GM21717 (cell line): Measurements from ENCODE around the gene RPS6KA2.
"Not testable (repeated sequence)": the region's sequence is repeated elsewhere in the genome, so short reads cannot be mapped to it uniquely, and the experiment has no call there.

Experiments used
- ATAC-seq: cut with Tn5 transposase; IDR thresholded peaks from one replicate; pipeline ENCODE4 v1.9.1; 2021; ENCODE audit warnings: mild to moderate bottlenecking, moderate library complexity; ENCODE audit not compliant: unreplicated experiment

Gene RPS6KA2

GRCh38 chr6:166538297-166539010 lies 88.6 kb downstream of the RPS6KA2 start:
- no peak for ATAC-seq

DNA sequence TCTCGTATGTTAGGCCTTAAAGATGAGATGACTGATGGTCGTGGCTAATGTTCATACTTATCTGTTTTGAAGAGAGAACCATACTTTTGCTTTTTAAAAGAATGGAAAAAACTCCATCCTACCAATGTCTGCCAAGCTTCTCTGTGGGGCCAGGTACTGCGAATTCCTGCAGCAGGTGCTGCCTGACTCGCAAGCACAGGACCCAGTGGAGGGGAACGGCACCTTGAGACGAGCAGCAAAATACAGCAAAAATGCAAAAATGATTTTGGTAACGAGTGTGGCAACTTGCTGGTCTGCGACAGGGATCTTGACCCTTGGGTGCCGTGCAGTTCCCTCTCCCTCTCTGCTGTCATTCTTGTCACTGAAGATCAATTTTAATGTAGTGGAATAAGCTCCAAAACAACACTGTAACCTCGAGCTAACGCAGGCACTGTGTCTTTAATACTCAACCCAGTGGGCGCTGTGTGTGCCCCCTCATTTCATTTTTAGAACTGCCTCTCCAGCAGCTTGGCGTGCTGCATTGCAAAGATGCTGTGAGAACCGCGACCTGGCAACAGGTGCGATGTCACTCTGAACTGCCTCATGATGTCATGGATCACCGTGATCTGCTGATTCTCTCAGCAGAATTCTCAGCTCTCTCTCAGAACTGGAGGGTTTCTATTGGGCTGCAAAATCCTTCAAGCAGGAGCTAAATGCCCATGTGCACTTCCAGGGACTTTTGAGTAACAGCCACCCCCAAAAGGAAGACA lies 92.2 kb downstream of the RPS6KA2 start:
- no peak for ATAC-seq

DNA sequence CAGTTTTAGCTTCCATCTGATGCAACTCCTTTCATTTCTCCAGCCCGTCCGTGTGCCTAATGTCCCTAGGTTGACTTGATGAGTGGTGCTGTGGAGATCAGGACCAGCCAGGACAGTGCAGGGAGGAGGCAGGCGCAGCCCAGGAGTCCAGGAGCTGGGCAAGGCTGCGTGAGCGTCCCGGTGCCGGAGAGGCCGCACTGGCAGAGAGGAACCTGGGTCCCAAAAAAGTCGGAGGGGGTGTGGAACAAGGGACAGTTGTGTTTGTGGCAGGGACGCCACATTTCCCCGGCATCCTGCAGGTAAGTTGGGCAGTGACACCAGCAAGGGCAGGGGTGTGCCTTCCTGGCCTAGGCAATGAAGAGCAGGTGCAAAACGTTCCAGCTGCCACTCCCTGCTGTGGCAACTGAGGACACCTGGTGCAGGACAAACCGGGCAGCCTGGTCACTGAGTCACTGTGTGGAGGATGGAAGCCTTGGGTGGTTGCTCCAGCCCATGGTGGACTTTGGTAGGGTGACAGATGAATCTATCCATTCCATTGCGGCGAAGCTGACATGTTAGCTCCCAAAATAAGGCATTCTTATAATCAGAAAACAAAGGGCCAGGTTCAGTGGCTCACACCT lies 93.7 kb downstream of the RPS6KA2 start:
- no peak for ATAC-seq

DNA sequence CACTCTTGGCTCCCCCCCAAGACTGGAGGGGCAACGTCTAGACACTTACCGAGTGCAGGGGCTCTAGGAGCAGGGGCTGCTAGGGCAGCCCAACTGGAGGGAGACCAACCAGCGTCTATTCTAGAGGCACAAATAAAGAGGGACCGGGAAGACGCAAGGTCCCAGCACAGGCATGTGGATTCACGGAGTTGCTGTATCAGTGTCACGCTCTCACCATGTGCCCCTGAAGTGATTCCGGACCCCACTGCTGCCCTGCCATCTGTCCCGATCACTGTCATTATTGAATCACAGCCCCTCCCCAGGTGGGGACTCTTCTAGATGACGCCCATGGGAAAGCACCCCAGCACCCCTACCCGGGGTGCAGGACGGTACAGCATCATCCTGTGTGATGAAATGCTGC lies 94.7 kb downstream of the RPS6KA2 start:
- no peak for ATAC-seq

GRCh38 chr6:166530211-166531095 lies 96.6 kb downstream of the RPS6KA2 start:
- ATAC-seq: no peak

DNA sequence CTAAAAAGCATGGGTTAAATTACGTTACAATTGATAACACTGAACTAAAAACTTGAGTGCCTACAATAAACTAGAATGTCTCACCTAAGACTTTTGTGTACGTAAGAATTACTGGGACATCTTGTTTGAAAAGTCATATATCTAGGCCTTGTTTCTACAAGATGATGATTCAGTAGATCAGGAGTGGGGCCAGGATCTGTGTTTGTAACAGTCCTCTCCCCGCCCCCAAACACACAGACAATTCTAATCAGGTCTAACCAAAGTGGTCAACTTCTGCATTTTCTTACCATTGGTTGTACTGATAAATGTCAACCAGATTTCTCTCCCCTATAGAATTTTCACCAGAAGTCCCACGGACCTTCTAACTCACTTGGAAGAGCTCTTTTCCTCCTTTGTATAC lies 97.5 kb downstream of the RPS6KA2 start:
- ATAC-seq: no peak

GRCh38 chr6:166529058-166529457 lies 98.0 kb downstream of the RPS6KA2 start:
- ATAC-seq: not testable (repeated sequence)

GRCh38 chr6:166527849-166528248 lies 99.2 kb downstream of the RPS6KA2 start:
- ATAC-seq: no peak

DNA sequence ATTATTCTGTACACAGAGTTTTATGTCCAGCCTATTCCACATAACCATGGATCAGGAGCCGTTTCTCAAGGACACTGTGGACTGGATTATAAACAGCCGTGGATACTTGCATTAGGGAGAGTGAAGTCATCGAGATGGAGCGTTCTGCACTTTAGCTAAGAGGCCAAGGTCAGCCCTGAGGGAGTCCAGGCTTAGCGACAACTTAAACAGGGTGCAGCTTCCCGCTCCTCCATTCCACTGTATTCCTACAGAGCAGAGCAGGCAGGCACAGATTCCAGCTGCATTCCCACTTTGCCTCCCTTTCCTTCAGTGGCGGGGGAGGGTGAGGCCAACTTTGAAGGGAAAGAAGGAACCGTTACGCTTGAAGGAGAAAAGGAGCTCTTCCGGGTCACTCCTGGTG lies 100.1 kb downstream of the RPS6KA2 start:
- no peak for ATAC-seq

DNA sequence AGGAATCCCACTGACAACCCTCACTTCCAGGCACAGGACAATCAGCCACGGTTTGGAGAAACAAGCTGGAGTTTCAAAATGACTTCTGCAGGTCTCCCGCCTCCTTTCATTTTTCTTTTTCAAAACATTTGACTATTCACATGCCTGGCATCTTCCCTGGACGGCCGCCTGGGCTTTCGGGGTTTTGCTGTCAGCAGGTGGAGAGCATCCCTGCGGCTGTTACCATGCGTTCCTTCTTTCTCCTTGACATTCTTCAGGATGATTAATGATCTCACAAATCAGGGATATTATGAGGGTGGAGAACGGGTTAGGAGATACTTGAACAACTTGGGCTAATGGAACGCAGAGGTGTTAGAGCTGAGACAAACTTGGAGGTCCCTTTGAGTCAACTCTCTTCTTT lies 101.5 kb downstream of the RPS6KA2 start:
- no peak for ATAC-seq

DNA sequence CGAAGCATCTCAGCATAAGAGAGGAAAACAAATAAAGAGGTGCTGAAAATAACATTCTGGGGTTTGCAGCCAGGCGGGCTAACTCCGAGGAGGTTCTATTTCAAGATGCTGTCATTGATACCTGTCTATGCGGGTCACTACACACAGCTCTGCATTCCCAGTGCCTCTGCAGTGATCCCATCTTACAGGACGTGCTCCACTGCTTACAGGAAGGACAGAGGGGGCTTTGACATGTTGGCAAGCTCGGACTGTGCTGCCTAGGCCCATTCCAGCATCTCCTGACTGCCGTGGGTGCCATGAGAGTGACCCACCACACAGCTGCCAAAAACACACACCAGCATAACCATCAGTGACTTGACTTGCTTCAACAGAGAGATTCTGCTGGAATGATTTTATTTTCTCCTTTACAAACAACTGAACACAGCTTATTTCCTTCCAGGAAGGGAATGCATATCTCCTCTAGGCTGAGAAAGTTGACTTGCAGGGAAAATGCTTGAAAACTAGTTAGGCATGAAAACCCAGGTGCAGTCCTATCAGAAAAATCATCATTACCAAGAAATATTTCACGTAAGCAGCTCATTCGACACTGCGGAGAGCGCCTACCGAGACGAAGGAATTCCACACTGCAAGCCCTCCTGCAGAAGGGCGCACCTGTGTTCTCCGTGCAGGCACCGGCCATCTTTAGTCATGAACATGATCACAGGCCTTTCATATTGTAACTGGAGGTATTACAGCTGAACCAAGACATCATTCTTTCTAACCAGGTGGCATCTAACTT lies 103.1 kb downstream of the RPS6KA2 start:
- ATAC-seq: no peak

- no peak for ATAC-seq
Observed at GRCh38 chr6:166520905-166521834, 105.9 kb downstream of the RPS6KA2 start.

GRCh38 chr6:166516251-166516884 lies 110.7 kb downstream of the RPS6KA2 start:
- no peak for ATAC-seq

GRCh38 chr6:166515072-166515810 lies 111.8 kb downstream of the RPS6KA2 start:
- no peak for ATAC-seq

- no peak for ATAC-seq
Observed at GRCh38 chr6:166514196-166514595, 112.9 kb downstream of the RPS6KA2 start.

DNA sequence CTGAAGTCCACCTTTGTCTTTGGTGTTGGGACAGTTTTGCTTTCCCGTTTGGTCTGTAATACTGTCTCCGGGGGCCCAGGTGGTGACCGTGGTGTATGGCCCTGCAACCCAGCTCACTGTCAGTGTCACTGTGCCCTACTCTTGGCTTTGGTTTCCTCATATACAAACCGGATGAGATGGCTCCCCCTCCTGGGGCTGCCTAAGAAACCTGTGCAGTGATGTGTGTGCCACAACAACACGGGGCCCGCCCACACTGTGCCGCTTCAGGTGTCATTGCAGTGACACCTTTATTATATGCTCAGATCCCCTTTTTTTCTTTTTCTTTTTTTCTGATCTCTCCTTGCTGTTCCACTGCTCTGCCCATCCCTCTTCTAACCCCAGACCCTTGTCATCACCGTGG lies 114.5 kb downstream of the RPS6KA2 start:
- ATAC-seq: peak; percentile 94

DNA sequence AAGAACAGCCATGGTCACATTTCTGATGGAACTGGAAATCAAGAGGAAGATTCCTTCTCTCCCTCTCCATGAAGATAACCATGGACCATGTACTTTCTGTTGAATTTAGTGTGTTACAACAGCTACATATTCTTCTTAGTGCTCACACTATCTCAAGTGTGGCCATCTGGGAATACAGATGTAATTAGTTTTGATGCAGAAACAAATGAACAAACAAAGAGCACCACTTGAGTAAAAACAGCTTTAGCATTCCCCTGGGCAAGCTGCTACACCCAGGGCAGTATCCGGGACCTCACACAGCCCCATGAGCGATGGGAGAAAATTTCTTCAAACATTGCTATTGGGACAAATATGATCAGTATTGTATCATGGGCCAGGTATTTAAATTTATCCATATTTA lies 115.7 kb downstream of the RPS6KA2 start:
- no peak for ATAC-seq

DNA sequence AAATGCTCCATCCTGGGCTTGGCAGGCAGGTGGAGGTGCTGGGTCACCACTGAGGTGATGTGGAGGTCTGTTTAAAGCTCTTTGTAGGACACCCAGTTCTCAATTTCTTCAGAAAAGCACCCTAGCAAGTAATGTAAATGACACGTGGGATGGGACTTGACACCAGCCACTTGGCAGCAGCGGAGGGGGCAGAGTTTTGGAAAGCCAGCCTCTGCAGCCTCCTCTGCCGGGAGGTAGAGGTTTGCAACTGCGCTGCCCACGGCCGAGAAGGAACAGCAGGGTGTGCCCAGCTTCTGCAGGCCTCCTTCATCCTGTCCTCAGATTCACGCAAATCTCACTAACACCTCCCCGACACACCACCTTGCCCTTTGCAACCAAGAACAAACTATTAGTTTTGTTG lies 117.9 kb downstream of the RPS6KA2 start:
- no peak for ATAC-seq
